Bronchial epithelial cell (primary cell): ENCODE measurements around the gene AGAP2. TPM values are rescaled to one million over a fixed set of nuclear protein-coding genes. Genes with fewer than 3 reads are reported as not detected.

Source experiments
- DNase-seq: peaks from one replicate; pipeline ENCODE4 v3.0.0-alpha.2; 2010; ENCODE audit warnings: low read depth
- FAIRE-seq: peaks from 2 replicates; lab custom pipeline; 2011; peaks lifted over from hg19 to GRCh38; lab: Jason Lieb, UNC
- H3K27me3 ChIP-seq: 2 replicates; pipeline ENCODE4 v1.5.1; 2011; ENCODE audit warnings: low read length; ENCODE audit not compliant: control insufficient read depth, insufficient read depth
- H3K36me3 ChIP-seq: 2 replicates; pipeline ENCODE4 v1.5.1; 2011; ENCODE audit warnings: low read length; ENCODE audit not compliant: control insufficient read depth, insufficient read depth
- H3K4me3 ChIP-seq: 2 replicates; pipeline ENCODE4 v1.5.1; 2011; ENCODE audit warnings: mild to moderate bottlenecking, low read depth, low read length, control low read depth
- CTCF ChIP-seq: IDR thresholded peaks from 2 replicates; pipeline ENCODE4 v1.5.1; 2011; ENCODE audit warnings: mild to moderate bottlenecking, moderate library complexity, low read length, control low read depth, inconsistent platforms; ENCODE audit not compliant: insufficient read depth, severe bottlenecking
- total RNA-seq: library from RNA; depleted of rRNA; stranded (reverse); fragments of >200 nt; gene quantifications from 2 replicates; pipeline ENCODE4 v1.2.1, GENCODE V29; 2014

AGAP2 gene
- total RNA-seq, 1 donor from 2014 or later: under 0.01 TPM

GRCh38 chr12:57734591-57734990, 4.0 kb downstream of the AGAP2 start:
- DNase-seq (no peak), FAIRE-seq (no peak)
- H3K4me3 ChIP-seq: no peak overlapping the region
- no peak for TF ChIP-seq CTCF
- H3K27me3 ChIP-seq: peaks cover 40% of the 10 kb centered on the region
- no peaks in the 10 kb centered on the region for H3K36me3 ChIP-seq

GRCh38 chr12:57733928-57734327, 4.6 kb downstream of the AGAP2 start:
- FAIRE-seq: no peak
- no peak for DNase-seq
- Histone ChIP-seq H3K36me3 (no peaks in the 10 kb centered on the region), H3K4me3 (no peak overlapping the region), H3K27me3 (peaks cover 36% of the 10 kb centered on the region)
- TF ChIP-seq CTCF: no peak

GRCh38 chr12:57732726-57733593, 5.6 kb downstream of the AGAP2 start:
- DNase-seq: no peak
- Histone ChIP-seq H3K27me3 (peaks cover 29% of the 10 kb centered on the region), H3K4me3 (no peak overlapping the region), H3K36me3 (no peaks in the 10 kb centered on the region)
- TF ChIP-seq CTCF: no peak
- FAIRE-seq: no peak

GRCh38 chr12:57732270-57732669, 6.3 kb downstream of the AGAP2 start:
- no peak for TF ChIP-seq CTCF

GRCh38 chr12:57731411-57732080, 7.0 kb downstream of the AGAP2 start:
- DNase-seq (no peak), FAIRE-seq (no peak)
- no peak for TF ChIP-seq CTCF
- Histone ChIP-seq H3K4me3 (no peak overlapping the region), H3K36me3 (no peaks in the 10 kb centered on the region), H3K27me3 (peaks cover 20% of the 10 kb centered on the region)

More at GRCh38 chr12:57732270-57732669, 6.3 kb downstream of the AGAP2 start:
- Histone ChIP-seq H3K4me3 (no peak overlapping the region), H3K27me3 (peaks cover 26% of the 10 kb centered on the region), H3K36me3 (no peaks in the 10 kb centered on the region)
- FAIRE-seq (no peak), DNase-seq (no peak)
